Mucosa of rectum (tissue), 2 donors: ENCODE results near the gene ADAMTS16.

Experiments
- H3K27ac ChIP-seq, 2 donors: one replicate each; pipeline ENCODE4 v1.7.0; 2013; ENCODE audit warnings: inconsistent platforms in 2 of 2, low read depth in 2 of 2, low read length in 2 of 2
- H3K27me3 ChIP-seq, 2 donors: one replicate each; pipeline ENCODE4 v1.7.0; 2013; ENCODE audit warnings: low read length in 2 of 2; ENCODE audit not compliant: control insufficient read depth in 2 of 2, insufficient read depth in 2 of 2
- H3K36me3 ChIP-seq, 2 donors: one replicate each; pipeline ENCODE4 v1.7.0; 2013; ENCODE audit warnings: low read length in 2 of 2; ENCODE audit not compliant: control insufficient read depth in 2 of 2, insufficient read depth in 2 of 2
- H3K4me1 ChIP-seq, 2 donors: one replicate each; pipeline ENCODE4 v1.7.0; 2013; ENCODE audit warnings: low read length in 2 of 2, mild to moderate bottlenecking in 1 of 2; ENCODE audit not compliant: control insufficient read depth in 2 of 2, insufficient read depth in 2 of 2
- H3K4me3 ChIP-seq, 2 donors: one replicate each; pipeline ENCODE4 v1.7.0; 2013; ENCODE audit warnings: low read length in 2 of 2
- H3K9ac ChIP-seq, 2 donors: one replicate each; pipeline ENCODE4 v1.7.0; 2013; ENCODE audit warnings: low read length in 2 of 2, low read depth in 1 of 2, mild to moderate bottlenecking in 1 of 2
- H3K9me3 ChIP-seq, 2 donors: one replicate each; pipeline ENCODE4 v1.7.0; 2013; ENCODE audit warnings: low read length in 2 of 2; ENCODE audit not compliant: control insufficient read depth in 2 of 2
- donor health status: healthy.
- donor health status: Normal muscosa, but diverticular disease.

The ADAMTS16 gene

DNA sequence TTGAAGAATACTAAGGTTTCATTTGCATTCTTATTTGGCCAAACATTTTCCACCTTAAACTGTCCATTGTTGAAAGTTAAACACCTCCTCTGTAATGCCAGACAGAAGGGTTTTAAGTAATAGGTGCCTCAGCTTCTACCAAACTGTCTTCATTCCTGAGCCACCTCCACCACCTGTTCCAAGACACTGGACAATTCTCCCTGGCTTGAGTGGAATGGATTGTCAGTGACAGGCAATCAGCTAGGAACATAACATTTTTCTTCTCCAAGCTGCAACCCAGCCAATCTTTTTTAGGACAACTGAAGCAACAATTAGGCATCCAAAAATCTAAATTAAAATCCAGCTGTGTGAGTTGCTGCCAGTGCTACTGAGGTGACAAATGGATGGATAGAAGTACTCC is 208.4 kb downstream of the ADAMTS16 start:
- Histone ChIP-seq H3K4me3 (no peak overlapping the region), H3K27me3 (no peaks in the 10 kb centered on the region), H3K9ac (no peak overlapping the region), H3K9me3 (no peaks in the 10 kb centered on the region), H3K4me1 (peaks cover 0 to 2% of the 10 kb centered on the region in 2 donors), H3K36me3 (no peaks in the 10 kb centered on the region), H3K27ac (no peak overlapping the region)

DNA sequence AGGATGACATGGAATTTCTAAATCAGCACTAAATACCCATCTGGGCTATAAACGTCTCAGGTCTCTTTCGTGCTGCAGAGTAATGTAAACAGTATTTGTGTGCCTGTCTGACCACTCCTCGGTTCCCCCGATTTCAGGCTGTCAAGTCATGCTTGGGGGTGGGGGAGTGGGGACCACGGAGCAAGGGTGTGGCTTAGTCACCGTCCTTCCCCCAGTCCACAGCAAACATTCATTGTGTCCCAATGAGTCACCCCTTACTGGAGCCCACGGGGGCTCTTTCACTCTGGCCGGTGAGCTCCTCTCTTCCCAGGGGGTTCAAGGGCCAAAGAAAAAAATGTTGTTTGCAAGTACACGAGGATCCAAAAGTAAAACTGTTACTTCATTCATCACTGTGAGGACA is 210.0 kb downstream of the ADAMTS16 start:
- Histone ChIP-seq H3K27ac (no peak overlapping the region), H3K27me3 (no peaks in the 10 kb centered on the region), H3K9me3 (no peaks in the 10 kb centered on the region), H3K9ac (no peak overlapping the region), H3K4me3 (no peak overlapping the region), H3K4me1 (no peaks in the 10 kb centered on the region), H3K36me3 (no peaks in the 10 kb centered on the region)

DNA sequence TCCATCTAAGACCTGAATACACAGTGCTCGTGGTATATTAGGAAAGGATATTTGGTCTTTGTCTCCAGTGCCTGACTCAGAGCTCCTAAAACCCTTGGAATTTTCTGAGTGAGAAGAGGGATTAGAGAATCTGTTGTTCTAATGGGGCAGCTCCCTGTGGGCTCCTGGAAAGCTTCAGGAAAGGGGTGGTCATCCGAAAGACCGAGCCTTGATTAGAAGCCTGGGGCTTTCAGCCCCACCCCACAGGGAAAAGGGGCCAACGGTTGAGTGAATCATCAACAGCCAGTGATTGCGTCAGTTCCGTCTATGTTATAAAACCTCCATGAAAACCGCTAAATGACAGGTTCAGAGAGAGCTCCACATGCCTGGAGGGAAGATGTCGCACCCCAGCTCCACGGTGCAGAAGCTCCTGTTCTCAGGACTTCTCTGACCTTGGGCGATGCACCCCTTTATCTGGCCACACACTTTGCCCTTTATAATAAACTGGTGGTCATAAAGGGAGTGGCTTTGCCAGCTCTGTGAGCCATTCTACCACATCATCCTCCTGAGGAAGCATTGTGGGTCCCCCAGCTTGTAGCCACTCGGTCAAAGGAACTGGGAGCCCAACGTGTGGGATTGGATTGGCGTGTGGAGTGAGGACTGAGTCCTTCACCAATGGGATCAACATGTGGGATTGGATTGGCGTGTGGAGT is 211.3 kb downstream of the ADAMTS16 start:
- H3K4me3 ChIP-seq, result no peak overlapping the region

DNA sequence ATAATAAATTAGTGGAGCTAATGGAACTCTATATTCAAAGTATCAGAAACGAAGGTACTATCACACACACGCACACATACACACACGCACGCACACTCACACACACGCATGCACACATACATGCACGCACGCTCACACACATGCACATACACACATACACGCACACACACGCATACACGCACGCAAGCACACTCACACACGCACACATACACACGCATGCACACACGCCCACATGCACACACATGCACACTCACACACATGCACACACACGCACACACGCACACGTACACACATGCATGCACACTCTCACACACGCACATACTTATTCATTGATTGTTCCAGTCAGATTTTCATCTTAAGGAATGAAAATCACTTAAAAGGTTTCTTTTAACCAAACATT is 212.5 kb downstream of the ADAMTS16 start:
- Histone ChIP-seq H3K4me3 (no peak overlapping the region), H3K27ac (no peak overlapping the region), H3K9ac (no peak overlapping the region), H3K36me3 (no peaks in the 10 kb centered on the region), H3K27me3 (no peaks in the 10 kb centered on the region), H3K4me1 (no peaks in the 10 kb centered on the region), H3K9me3 (no peaks in the 10 kb centered on the region)

More for the DNA sequence above, 211.3 kb downstream of the ADAMTS16 start:
- Histone ChIP-seq H3K36me3 (no peaks in the 10 kb centered on the region), H3K9me3 (no peaks in the 10 kb centered on the region), H3K9ac (no peak overlapping the region), H3K27me3 (no peaks in the 10 kb centered on the region), H3K27ac (no peak overlapping the region), H3K4me1 (no peaks in the 10 kb centered on the region)

DNA sequence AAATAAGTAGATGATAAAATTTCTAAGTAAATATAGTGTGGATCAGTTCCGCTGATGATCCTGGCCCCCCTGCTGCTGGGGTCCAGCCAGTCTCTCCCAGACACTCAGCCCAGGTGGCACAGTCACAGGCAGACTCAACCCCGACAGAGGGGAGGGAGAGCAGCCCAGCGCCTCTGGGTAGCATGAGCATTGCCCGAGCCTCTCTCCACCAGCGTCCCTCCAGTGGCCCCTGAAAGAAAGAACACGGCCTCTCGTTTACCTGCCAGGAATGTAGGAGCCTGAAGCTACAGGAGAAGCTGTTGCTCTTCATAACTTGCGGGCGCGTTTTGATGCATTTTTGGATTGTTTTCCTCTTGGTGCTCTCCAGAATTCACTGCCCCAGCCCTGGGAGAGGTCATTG is 213.6 kb downstream of the ADAMTS16 start:
- Histone ChIP-seq H3K27ac (no peak overlapping the region), H3K9me3 (no peaks in the 10 kb centered on the region), H3K36me3 (no peaks in the 10 kb centered on the region), H3K4me3 (no peak overlapping the region), H3K27me3 (no peaks in the 10 kb centered on the region), H3K4me1 (no peaks in the 10 kb centered on the region), H3K9ac (no peak overlapping the region)

DNA sequence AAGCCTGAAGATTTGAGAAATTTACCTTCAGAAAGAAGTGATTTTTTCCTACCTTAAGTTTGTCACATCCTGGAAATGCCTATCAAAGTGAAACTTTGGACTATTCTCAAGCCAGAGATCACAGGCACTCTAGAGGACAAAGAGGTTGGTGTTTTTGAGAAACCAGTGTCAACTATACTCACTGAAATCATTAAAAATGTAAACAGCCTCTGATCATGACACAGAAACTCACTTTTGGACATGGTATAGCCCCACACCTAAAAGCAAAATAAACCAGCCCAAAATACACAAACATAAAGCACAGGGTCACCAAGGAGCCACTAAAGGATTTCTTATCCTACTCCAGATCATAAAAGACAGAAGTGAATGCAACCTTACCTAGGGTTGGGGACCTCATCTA is 216.6 kb downstream of the ADAMTS16 start:
- Histone ChIP-seq H3K9ac (no peak overlapping the region), H3K27me3 (no peaks in the 10 kb centered on the region), H3K9me3 (no peaks in the 10 kb centered on the region), H3K36me3 (no peaks in the 10 kb centered on the region), H3K27ac (no peak overlapping the region), H3K4me1 (no peaks in the 10 kb centered on the region), H3K4me3 (no peak overlapping the region)

DNA sequence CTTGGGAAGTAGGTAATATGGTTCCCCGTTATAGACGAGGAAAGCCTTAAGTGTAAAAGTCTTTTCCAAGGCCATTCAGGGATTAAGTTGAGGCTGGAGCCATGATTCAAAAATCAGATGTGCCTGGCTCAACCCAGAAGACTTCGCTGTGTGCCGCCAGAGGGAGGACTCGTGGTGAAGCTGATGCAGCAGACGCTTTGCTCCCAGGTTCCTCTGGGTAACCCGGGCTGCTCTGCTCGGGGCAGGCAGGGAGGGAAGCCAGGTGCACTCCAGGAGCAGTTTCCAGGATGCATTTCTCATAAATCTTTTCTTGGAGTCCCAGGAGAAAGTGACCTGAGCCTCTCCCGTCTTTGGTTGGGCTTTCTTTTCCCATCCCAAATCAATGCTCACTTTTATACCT is 219.5 kb downstream of the ADAMTS16 start:
- H3K9me3 ChIP-seq, result no peaks in the 10 kb centered on the region
- no peaks in the 10 kb centered on the region for H3K27me3 ChIP-seq
- H3K36me3 ChIP-seq, result no peaks in the 10 kb centered on the region
- no peaks in the 10 kb centered on the region for H3K4me1 ChIP-seq
- H3K27ac ChIP-seq, result no peak overlapping the region
- H3K9ac ChIP-seq, result no peak overlapping the region
- no peak overlapping the region for H3K4me3 ChIP-seq

DNA sequence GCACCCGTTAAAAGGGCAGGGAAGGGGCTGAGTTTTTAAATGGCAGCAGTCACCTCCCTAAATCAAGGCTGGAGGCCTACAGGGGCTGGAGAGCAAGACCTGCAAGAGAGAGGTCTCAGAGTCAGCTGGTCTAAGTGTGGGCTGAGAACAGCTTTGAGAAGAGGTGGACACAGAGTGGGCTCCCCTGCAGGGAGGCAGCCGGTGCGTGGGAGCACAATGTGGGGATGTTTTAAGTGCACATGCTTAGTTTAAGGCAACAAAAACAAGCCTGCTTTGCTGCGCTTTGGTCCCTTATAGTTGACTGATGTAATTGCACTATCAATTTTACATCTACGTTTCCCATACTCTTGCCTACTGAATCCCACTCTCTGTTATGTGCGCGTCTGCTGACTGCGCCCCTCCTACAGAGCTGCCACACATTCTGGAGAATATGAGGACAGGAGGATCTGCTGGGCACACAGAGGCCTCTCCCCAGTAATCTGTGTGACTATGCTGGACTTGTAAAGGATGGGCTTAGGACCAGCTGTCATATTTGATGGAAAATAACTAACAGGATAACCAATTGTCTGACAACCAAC is 220.3 kb downstream of the ADAMTS16 start:
- Histone ChIP-seq H3K4me3 (no peak overlapping the region), H3K4me1 (no peaks in the 10 kb centered on the region), H3K36me3 (no peaks in the 10 kb centered on the region), H3K9me3 (no peaks in the 10 kb centered on the region), H3K27me3 (no peaks in the 10 kb centered on the region), H3K27ac (no peak overlapping the region), H3K9ac (no peak overlapping the region)

DNA sequence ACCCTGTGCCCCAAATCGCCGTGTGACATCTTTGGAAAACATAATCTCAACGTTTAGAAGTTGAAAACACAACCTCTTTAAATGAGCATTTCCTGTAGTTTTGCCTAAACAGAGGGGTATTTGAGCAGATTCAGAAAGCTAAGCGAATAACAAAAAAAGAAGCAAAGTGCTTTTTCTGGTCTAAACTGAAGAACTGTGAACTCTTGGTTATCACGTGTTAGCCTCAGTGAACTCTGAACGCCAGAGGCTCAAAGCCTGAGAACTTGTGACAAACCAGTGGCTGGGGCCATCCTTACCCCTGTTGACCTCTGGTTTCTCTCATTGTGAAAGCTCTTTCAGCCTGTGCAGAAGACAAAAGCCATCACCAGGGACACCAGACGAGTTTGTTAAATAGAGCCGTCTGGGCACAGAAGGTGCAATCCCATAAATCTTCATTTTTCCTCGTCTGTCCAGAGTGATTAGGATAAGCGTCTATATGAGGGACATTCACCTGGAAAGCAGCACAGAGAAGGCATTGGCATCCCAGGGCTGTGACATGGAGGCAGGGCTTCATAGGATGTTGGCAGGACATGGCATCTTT is 220.9 kb downstream of the ADAMTS16 start:
- Histone ChIP-seq H3K9ac (no peak overlapping the region), H3K9me3 (no peaks in the 10 kb centered on the region), H3K4me3 (no peak overlapping the region), H3K4me1 (no peaks in the 10 kb centered on the region), H3K27me3 (no peaks in the 10 kb centered on the region), H3K36me3 (no peaks in the 10 kb centered on the region), H3K27ac (no peak overlapping the region)

DNA sequence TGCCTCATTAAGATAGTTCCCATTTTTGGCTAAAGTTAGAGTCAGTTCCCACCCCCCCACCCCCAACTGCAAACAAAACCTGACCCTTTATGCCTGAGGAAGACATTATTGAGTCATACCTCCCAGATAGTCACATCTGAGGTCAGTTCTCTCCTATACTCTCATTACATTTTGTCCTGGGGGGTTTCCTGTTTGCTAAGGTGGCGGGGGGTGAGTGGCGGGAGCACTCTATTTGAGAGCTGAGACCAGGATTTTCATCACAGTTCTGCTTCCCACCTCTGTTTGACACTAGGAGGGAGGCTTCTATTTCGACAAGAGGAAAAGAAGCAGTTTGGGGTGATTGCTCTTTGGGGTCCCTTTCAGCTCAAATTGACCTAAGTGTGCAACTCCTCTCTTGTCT is 222.9 kb downstream of the ADAMTS16 start:
- Histone ChIP-seq H3K36me3 (no peaks in the 10 kb centered on the region), H3K9me3 (no peaks in the 10 kb centered on the region), H3K27me3 (no peaks in the 10 kb centered on the region), H3K27ac (no peak overlapping the region), H3K4me1 (no peaks in the 10 kb centered on the region), H3K4me3 (no peak overlapping the region), H3K9ac (no peak overlapping the region)
